ENCODE measurements around the gene GNG13.

- no peak for TF ChIP-seq POLR2A (IDR thresholded peaks at IDR 0.05)
- TF ChIP-seq, protein P1, sequence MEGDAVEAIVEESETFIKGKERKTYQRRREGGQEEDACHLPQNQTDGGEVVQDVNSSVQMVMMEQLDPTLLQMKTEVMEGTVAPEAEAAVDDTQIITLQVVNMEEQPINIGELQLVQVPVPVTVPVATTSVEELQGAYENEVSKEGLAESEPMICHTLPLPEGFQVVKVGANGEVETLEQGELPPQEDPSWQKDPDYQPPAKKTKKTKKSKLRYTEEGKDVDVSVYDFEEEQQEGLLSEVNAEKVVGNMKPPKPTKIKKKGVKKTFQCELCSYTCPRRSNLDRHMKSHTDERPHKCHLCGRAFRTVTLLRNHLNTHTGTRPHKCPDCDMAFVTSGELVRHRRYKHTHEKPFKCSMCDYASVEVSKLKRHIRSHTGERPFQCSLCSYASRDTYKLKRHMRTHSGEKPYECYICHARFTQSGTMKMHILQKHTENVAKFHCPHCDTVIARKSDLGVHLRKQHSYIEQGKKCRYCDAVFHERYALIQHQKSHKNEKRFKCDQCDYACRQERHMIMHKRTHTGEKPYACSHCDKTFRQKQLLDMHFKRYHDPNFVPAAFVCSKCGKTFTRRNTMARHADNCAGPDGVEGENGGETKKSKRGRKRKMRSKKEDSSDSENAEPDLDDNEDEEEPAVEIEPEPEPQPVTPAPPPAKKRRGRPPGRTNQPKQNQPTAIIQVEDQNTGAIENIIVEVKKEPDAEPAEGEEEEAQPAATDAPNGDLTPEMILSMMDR (IDR thresholded peaks at IDR 0.05) = no peak
Measured at GRCh38 chr16:761625-762513, 38.7 kb downstream of the GNG13 start.

All from gastroesophageal sphincter (tissue), 3 donors.